ENCODE data around the gene AGAP9. TPM values are rescaled to one million over a fixed set of nuclear protein-coding genes. Genes with fewer than 3 reads are reported as not detected.
A peak's percentile ranks its signal among the peaks of the same experiment; 100 is the strongest.
"Not testable (repeated sequence)": the region's sequence is repeated elsewhere in the genome, so short reads cannot be mapped to it uniquely, and the experiment has no call there.

The AGAP9 gene
- 1.2 TPM for total RNA-seq

- not testable (repeated sequence) for FAIRE-seq
Observed at GRCh38 chr10:47523475-47523874, at the start of gene AGAP9. AGAP9 (minus strand) TSS chr10:47523638; CDS start chr10:47523526, 112 bp downstream.

GRCh38 chr10:47571138-47571912 lies 47.9 kb upstream of the AGAP9 start:
- FAIRE-seq = not testable (repeated sequence)

More at GRCh38 chr10:47523475-47523874, at the start of gene AGAP9:
- DNase-seq (ENCODE audit: low spot score in 2 of 2) = not testable (repeated sequence)

DNA sequence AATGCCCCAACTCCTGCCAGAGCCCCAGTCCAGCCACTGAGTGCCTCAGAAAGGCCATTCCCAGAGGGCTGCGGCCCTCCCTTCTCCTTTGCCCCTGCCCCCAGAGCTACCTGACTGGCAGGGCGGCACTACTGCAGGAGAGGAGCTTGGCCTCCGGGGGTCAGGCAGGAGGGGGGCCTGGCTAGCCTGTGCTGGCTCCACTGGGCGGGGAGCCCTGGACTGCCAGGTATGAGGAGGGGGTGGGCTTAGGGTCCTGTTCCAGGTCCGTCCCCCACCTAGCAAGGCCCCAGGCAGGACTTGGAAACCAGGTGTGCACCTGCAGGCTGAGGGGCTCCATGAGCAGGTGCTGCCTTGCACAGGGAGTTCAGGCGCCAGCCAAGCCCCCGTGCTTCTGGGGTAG lies 43.3 kb upstream of the AGAP9 start:
- DNase-seq (ENCODE audit: low spot score in 2 of 2); FAIRE-seq: not testable (repeated sequence)

More at GRCh38 chr10:47571138-47571912, 47.9 kb upstream of the AGAP9 start:
- DNase-seq (ENCODE audit: low spot score in 2 of 2) = not testable (repeated sequence)

GRCh38 chr10:47566108-47566699 lies 42.8 kb upstream of the AGAP9 start:
- not testable (repeated sequence) for DNase-seq (ENCODE audit: low spot score in 2 of 2); FAIRE-seq

GRCh38 chr10:47565517-47565920 lies 42.1 kb upstream of the AGAP9 start:
- DNase-seq (ENCODE audit: low spot score in 2 of 2); FAIRE-seq: not testable (repeated sequence)

- FAIRE-seq; DNase-seq (ENCODE audit: low spot score in 2 of 2): not testable (repeated sequence)
Observed at GRCh38 chr10:47564953-47565352, 41.5 kb upstream of the AGAP9 start.

DNA sequence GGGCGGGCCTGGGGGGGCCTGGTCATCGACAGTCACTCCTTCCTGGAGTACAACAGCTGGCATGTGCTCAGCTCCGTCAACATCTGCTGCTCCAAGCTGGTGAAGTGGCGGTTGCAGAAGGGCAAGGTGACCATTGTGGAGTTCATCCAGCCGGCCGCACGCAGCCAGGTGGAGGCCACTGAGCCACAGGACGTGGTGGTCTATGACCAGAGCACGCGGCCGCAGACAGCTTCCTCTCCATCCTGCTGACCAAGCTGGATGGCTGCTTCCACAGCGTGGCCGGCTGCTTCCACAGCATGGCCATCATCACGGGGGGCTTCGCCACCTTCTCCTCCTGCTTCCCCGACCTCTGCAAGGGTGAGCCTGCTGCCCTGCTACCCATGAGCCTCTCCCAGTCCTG lies 40.9 kb upstream of the AGAP9 start:
- not testable (repeated sequence) for FAIRE-seq; DNase-seq (ENCODE audit: low spot score in 2 of 2)

DNA sequence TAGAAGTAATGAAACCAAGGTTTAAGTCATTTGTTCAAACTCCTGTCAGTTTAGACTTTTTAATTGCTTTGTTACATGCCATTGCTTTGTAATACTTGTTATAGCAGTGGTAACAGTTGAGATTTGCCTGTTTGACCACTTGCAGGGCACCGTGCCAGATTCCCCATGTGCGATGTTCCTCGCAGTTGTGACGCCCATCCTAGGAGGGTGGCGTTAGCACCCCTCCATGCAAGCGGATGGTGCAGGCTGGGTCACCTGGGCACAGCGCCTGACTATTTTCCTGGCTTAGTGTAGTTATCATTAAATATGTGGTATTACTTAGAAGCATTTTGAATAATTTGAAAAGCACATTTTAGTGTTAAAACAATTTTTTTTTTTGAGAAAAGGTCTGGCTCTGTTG lies 37.0 kb upstream of the AGAP9 start:
- FAIRE-seq; DNase-seq (ENCODE audit: low spot score in 2 of 2): not testable (repeated sequence)

DNA sequence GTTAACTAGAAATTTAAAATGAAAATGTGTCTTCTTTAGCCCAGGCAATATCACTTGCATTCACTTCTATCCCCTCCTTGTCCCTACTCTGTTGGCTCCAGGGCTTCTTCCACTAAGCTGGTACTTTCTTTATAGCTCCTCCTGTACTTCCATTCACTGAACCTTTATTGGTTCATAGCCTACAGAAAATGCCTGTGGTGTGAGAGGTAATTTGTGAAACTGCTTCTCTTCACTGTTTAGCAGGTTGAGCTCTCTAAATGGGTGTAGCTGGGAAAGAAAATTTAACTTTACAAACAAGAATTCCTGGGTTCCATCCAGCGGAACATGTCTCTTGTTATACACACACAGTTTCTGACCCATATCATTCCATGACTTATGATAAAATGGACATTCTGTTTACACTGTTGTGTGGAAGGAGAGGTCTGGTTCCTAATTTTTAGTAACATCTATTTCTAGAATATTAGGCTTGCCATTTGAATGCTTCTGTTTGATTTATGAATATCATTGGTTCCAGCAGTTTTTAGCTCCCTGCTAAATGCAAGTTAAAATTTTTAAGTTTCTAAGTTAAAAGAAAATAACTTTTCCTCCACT lies 36.4 kb upstream of the AGAP9 start:
- not testable (repeated sequence) for FAIRE-seq; DNase-seq (ENCODE audit: low spot score in 2 of 2)

- DNase-seq (ENCODE audit: low spot score in 2 of 2); FAIRE-seq: not testable (repeated sequence)
Observed at GRCh38 chr10:47558109-47558508, 34.7 kb upstream of the AGAP9 start.

DNA sequence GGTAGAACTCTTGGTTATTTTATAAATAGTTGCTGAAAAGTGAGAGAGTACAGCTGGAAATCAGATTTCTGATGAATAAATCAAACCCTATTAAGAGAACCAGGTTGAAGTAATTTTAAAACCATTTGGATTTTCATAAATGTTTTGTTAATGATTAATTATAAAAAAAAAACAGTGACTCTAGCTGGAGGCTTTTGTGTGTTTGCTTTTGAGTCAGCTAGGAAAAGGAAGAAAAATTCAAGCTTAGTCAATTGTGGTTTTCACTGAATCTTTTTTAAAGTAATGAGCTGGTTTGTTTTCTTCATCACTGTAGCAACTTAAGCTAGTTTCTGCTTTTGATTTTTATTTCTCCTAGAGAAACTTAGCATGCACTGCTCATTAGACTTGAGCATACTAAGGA lies 34.2 kb upstream of the AGAP9 start:
- DNase-seq (ENCODE audit: low spot score in 2 of 2) = not testable (repeated sequence)
- peak; percentile 17 for FAIRE-seq

DNA sequence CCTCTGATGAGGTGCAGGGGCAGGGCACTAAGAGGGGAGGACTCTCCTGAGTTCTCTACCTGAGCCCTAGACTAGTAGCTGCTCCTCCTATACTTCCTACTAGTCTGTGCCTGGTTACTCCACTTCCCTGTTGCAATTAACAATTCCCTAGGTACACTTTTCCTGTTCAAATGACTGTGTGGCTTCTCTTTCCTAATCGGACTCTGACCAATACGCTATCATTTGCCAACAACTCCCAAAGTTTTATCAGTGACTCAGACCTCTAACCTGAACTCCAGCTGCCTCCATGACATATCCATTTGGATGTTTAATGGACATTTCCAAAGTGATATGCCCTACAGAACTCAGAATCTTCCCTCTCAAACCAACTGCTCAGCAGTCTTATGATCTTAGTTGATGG lies 31.9 kb upstream of the AGAP9 start:
- not testable (repeated sequence) for FAIRE-seq; DNase-seq (ENCODE audit: low spot score in 2 of 2)

DNA sequence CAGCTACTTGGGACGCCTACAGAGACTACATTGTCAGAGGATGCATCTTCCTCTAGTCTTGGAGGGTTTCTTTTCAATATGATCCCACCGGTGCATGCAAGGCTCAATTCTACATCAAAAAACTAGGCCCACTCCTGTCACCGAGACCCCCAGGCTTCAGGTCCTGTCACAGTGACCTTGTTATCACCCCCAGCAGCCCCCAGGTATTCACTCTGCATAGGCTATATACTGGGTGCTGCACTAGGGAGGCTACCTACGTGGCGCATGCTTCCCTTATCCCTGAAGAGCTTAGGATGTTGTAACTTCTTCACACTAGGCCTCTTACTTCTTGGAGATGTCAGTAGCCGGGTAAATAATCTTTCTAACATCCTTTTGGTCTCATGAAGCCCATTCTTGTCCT lies 31.1 kb upstream of the AGAP9 start:
- DNase-seq (ENCODE audit: low spot score in 2 of 2); FAIRE-seq: not testable (repeated sequence)

DNA sequence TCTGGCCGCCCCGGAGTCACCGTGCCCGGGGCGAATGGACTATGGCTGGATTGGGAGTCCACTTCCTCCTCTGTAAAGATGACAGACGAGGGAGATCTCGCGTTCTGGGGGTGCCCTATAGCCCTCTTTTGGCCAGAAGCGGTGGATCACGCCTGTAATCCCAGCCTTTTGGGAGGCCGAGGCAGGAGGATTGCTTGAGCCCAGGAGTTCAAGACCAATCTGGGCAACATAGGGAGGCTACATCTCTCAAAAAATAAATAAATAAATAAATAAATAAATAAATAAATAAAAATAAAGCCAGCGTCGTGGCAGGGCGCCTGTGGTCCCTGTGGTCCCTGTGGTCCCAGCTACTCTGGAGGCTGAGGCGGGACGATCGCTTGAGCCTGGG lies 30.4 kb upstream of the AGAP9 start:
- FAIRE-seq; DNase-seq (ENCODE audit: low spot score in 2 of 2): not testable (repeated sequence)

DNA sequence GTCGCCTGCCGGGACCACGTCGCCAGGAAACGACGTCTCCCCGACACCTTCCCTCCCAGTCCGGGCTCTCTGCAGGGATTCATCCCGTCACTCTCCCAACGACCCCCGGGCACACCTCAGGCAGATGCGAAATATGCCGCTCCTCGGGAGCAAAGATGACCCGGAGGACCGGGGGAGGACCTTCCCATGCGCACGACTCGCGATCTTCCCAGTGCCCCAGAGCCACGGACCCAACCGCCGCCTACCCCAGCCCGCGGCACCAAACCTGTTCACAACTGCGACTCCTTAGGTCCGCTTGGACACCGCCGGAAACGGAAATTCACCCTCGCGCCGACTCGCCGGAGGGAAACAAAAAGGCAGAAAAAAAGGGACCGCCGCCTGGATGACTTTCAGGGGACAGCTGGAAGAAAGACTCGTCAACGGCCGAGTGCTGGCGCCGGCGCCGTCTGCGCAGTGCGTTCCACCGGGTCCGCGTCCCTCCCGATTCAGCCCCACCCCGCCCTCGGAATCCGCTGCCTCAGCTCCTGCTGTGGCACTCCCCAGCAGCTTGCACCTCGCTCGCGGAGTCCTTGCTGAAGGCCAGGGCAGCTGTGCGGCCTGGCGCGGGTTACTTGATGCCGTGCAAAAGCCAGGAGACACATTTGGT lies 29.9 kb upstream of the AGAP9 start:
- peak in 1 of 2 donors; percentile 44 for DNase-seq (ENCODE audit: low spot score in 2 of 2)
- not testable (repeated sequence) for FAIRE-seq

- not testable (repeated sequence) for DNase-seq (ENCODE audit: low spot score in 2 of 2); FAIRE-seq
Observed at GRCh38 chr10:47552719-47553118, 29.3 kb upstream of the AGAP9 start.

GRCh38 chr10:47547286-47547685 lies 23.8 kb upstream of the AGAP9 start:
- FAIRE-seq; DNase-seq (ENCODE audit: low spot score in 2 of 2): not testable (repeated sequence)

DNA sequence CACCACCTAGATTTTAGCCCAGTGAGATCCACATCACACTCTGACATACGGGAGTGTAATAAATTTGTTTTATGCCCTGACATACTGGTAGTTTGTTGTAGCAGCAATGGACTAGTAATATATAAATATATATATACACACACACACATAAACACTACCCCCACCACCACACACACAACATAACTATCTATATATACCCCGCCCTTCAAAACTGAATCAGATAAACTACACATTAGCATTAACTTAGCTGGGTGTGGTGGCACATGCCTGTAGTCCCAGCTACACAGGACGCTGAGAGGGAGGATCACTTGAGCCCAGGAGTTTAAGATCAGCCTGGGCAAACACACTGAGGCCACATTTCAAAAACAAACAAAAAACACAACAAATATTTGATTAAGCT lies 13.0 kb upstream of the AGAP9 start:
- DNase-seq (ENCODE audit: low spot score in 2 of 2); FAIRE-seq: not testable (repeated sequence)

DNA sequence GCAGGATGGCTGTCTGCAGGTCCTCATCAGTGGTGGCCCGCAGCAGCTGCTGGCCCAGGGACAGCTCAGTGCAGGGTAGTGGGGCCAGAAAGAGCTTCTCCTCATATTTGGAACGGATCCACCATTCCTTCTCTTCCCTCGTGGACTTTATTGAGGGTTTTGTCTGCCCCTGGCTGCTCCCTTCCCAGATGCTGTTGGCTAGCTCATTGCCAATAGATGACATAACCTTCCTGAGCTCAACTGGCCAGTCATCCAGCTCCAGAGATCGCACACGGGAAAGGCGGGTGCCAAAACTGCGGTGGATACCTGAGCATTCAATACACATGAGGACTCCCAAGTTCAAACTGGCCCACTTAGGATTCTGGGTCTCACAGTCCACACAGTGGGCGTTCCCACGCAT lies 21.1 kb downstream of the AGAP9 start:
- FAIRE-seq; DNase-seq (ENCODE audit: low spot score in 2 of 2): not testable (repeated sequence)

DNA sequence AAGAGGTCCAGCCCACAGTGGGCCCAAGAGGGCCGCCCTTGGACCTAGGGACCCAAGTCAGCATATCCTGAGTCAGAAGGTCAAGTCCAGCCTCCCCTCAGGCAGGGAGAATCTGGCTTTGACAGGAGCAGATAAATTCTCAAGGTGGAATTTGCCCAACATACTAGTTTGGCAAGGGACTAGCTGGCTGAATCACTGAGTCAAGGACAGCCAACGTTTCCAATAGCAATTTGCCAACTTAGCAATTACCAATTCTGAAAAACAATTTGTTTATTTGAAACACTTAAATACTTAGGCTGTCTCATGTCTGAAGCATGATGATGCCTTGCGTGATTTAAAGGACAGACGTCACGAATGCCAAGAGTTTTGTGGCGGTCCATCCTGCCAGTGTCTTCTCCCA lies 29.2 kb downstream of the AGAP9 start:
- DNase-seq (ENCODE audit: low spot score in 2 of 2); FAIRE-seq: not testable (repeated sequence)

Data from frontal cortex (tissue), 4 donors.